ENCODE results near the gene GJC2. TPM values are rescaled to one million over a fixed set of nuclear protein-coding genes. Genes with fewer than 3 reads are reported as not detected.

Gene GJC2
- total RNA-seq, 3 donors from 2014 or later, result 0.55 to 8.9 (median 1.5) TPM

GRCh38 chr1:228118040-228118439 is 31.7 kb upstream of the GJC2 start:
- intact Hi-C loops (cut with DNase I, micrococcal nuclease), result no loop called here
- Histone ChIP-seq H3K4me1 (ENCODE audit: low read depth) (no peaks in the 10 kb centered on the region), H3K36me3 (ENCODE audit: low read depth) (no peaks in the 10 kb centered on the region), H3K4me3 (no peak overlapping the region), H3K9me3 (no peaks in the 10 kb centered on the region)
- ATAC-seq (no peak), DNase-seq (no peak)
- no peak for TF ChIP-seq CTCF (IDR thresholded peaks at IDR 0.05)

GRCh38 chr1:228120351-228120750 is 29.4 kb upstream of the GJC2 start:
- Histone ChIP-seq H3K9me3 (no peaks in the 10 kb centered on the region), H3K4me3 (no peak overlapping the region), H3K4me1 (ENCODE audit: low read depth) (no peaks in the 10 kb centered on the region), H3K36me3 (ENCODE audit: low read depth) (no peaks in the 10 kb centered on the region)
- ATAC-seq (no peak), DNase-seq (no peak)
- no peak for TF ChIP-seq CTCF (IDR thresholded peaks at IDR 0.05)
- intact Hi-C loops (cut with DNase I, micrococcal nuclease), result no loop called here

GRCh38 chr1:228120857-228121489 is 28.8 kb upstream of the GJC2 start:
- intact Hi-C loops (cut with DNase I, micrococcal nuclease), result no loop called here
- Histone ChIP-seq H3K36me3 (ENCODE audit: low read depth) (no peaks in the 10 kb centered on the region), H3K4me3 (no peak overlapping the region), H3K9me3 (no peaks in the 10 kb centered on the region), H3K4me1 (ENCODE audit: low read depth) (no peaks in the 10 kb centered on the region)
- ATAC-seq (no peak), DNase-seq (no peak)
- TF ChIP-seq CTCF (IDR thresholded peaks at IDR 0.05), result no peak

- intact Hi-C loops (cut with DNase I, micrococcal nuclease), result no loop called here
- no peak for TF ChIP-seq CTCF (IDR thresholded peaks at IDR 0.05)
Observed at GRCh38 chr1:228122921-228123441, 26.7 kb upstream of the GJC2 start.

GRCh38 chr1:228123505-228123904 is 26.2 kb upstream of the GJC2 start:
- no peak for TF ChIP-seq CTCF (IDR thresholded peaks at IDR 0.05)
- H3K4me3 ChIP-seq, result no peak overlapping the region
- no peaks in the 10 kb centered on the region for H3K36me3 ChIP-seq (ENCODE audit: low read depth)
- no peak for DNase-seq
- H3K9me3 ChIP-seq, result no peaks in the 10 kb centered on the region
- no peak for ATAC-seq
- no peaks in the 10 kb centered on the region for H3K4me1 ChIP-seq (ENCODE audit: low read depth)
- intact Hi-C loops (cut with DNase I, micrococcal nuclease), result no loop called here

More at GRCh38 chr1:228122921-228123441, 26.7 kb upstream of the GJC2 start:
- DNase-seq (no peak), ATAC-seq (no peak)
- H3K4me1 ChIP-seq (ENCODE audit: low read depth), result no peaks in the 10 kb centered on the region
- no peaks in the 10 kb centered on the region for H3K36me3 ChIP-seq (ENCODE audit: low read depth)
- no peaks in the 10 kb centered on the region for H3K9me3 ChIP-seq
- no peak overlapping the region for H3K4me3 ChIP-seq
